COLO668 (cell line): ENCODE measurements around the gene P2RY14.

ENCODE experiments used
- DNase-seq: peaks from one replicate; lab custom pipeline; 2025; ENCODE audit not compliant: unreplicated experiment; lab: John Stamatoyannopoulos, UW

Gene P2RY14

DNA sequence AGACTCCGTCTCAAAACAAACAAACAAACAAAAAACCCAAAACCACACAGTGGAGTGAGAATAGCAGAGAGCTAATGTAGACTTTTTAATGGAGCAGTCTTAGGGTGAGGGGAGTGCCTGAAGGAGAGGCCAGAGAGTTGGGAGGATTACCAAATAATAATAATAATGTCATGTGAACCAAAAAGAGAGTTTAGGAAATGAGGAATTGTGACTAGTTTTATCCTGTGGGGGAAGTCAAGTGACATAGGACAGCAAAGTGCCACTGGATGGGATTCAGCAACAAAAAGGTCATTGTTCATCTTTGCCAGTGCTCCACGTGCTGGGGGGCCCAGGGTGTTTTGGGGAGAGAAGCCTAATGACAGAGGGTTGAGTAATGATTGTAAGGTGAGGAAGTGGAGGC is 25.4 kb upstream of the P2RY14 start:
- DNase-seq: no peak

DNA sequence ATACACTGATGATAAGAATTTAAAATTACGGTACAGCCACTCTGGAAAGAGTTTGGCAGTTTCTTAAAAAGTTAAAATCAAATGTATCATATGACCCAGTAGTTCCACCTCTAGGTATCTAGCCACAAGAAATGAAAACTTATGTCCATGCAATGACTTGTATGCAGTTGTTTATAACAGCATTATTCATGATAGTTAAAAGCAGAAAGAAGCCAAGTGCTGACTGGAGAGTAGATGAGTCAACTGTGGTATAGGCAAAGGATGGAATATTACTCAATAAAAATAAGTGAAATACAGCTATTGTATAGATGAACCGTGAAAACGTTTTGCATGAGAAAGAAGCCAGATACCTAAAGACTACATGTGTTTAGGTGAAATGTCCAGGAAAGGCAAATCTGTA is 23.4 kb upstream of the P2RY14 start:
- DNase-seq: no peak

GRCh38 chr3:151300539-151300938 is 22.2 kb upstream of the P2RY14 start:
- DNase-seq: no peak

- DNase-seq: no peak
Observed at GRCh38 chr3:151299006-151299405, 20.7 kb upstream of the P2RY14 start.

DNA sequence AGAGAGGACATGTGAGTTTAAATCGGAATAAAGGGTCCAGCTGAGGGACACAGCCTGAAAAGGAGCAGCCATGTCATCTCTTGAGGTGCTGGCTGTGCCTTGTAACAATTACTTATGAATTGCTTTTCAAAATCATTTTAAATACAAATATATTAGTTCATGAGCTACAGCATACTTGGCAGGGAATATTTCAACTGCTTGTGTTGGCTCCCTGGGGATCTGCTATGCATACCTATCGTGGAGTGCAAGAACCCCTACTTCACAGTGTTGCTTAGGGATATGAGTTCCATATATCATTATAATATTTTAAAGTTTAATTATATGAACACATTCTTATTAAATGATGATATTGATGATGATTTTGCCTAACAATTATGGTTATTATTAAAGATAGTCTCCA is 19.1 kb upstream of the P2RY14 start:
- no peak for DNase-seq

DNA sequence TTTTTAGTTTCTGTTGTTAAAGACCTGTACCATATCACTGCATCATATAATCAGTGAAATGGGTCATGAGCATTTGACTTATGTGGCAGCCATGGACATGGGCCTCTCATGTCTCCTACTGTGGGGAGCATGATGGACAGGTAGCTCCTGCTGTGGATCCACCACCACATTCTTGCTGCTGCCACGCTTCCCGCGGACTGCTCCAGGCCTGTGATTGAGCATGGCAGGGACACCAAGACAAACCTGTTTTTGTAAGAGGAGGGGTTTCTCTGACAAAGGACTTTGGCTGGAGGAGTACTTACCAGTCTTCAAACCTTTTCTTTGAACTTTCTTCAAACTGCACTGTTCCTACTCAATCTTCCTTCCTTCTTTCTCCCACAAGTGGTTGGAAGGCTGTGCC is 17.9 kb upstream of the P2RY14 start:
- no peak for DNase-seq

DNA sequence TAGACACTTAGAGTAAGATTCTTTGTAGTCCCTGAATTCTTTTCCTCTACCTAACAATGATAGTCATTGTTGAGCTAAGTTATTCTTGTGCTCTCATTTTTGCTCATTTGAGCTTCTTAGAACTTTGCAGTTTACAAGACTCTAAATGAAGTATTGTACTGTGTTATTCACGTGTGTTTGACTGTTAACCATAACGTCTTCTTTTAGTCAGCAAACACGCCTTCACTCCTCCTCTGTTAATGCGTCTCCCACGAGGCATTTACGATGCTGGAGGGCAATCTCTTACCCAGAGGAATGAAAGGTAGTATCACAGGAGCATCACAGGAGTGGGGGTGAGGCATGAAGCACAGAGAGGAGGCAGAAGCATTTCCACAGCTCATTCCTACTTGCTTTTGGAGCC is 14.8 kb upstream of the P2RY14 start:
- DNase-seq: no peak

GRCh38 chr3:151290673-151291072 is 12.3 kb upstream of the P2RY14 start:
- DNase-seq: no peak

DNA sequence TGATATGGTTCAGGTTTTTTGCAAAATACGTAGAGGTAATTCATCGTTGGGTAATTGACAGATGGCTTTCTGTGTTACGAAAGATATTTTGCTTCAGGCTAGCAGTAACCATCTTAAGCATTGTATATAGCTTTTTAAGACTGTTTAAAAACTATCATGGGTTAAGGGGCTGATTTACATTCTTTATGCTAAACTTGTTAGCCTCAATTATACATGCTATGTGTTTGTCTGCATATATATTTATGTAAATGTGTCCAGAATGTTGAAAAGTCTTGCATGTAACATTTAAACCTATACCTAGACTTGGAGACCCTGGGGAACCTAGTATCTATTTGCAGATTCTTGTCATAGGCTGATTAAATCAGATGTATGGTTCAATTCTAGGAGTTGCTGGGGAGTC is 11.1 kb upstream of the P2RY14 start:
- no peak for DNase-seq

DNA sequence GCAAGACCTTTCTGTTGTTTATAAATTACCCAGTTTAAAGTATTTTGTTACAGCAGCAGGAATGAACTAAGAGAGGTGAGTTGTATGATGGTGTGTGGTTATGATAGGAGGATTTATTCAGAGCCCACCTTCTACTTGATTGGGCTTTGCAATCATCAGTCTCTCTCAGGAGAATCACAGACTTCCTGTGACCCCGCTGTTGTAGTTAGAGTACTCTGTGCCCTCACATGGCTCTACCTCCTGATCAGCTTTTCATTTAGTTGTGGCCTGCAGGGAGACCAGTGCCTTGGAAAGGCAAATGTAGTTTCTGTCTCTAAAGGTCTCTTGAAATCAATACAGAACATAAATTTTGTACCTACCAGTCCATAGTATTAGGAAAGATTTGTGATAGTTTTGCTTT is 7.6 kb upstream of the P2RY14 start:
- DNase-seq: no peak

- DNase-seq: no peak
Observed at GRCh38 chr3:151283907-151284461, 5.6 kb upstream of the P2RY14 start.

- no peak for DNase-seq
Observed at GRCh38 chr3:151283387-151283786, 5.0 kb upstream of the P2RY14 start.

DNA sequence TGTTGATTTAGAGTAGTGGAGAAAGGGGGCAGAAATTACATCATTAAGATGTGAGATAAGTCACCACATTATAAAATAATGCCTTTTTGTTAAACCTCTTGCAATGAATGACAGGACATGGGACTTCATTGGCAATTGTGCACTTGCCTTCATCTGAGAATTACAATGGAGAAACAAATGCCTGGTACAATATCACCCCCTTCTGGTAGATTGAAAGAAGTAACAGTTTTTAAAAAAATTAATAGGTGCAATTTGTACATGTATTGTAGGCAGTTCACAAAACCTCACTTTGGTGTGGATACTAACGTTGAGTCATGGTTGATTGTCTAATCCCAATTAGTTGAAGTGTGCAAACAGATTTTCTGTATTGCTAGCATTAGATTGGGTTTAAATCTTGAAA is 4.6 kb upstream of the P2RY14 start:
- no peak for DNase-seq

DNA sequence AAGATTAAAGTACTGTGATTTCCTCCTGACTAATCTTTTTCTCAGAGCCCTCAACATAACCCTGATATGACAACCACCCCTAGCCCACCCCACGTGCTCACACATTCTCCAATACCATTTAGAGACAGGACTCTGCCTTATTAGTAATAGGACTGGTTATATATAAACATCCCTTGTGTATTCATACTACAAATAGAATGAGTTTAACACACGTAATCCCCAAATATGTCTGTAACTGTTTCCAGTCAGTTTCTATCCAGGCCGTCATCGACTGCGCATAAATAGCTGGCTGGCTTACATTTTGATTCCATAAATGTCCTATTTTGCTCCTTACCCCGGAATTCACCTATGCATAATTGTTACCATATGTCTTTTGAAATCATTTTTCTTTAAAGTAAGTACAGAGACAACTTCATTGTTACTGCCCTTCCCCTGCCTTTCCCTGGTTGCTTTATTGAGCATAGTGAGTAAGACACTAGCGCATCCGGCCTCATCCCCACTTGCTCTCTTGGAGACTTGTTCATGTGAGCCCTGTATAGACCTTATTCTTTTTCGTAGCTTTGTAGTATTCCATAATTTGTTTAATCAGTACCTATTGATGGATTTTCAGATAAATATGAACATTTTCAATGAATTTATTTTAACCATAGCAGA is 3.5 kb upstream of the P2RY14 start:
- no peak for DNase-seq

- no peak for DNase-seq
Observed at GRCh38 chr3:151276687-151277042, 1.7 kb downstream of the P2RY14 start.

DNA sequence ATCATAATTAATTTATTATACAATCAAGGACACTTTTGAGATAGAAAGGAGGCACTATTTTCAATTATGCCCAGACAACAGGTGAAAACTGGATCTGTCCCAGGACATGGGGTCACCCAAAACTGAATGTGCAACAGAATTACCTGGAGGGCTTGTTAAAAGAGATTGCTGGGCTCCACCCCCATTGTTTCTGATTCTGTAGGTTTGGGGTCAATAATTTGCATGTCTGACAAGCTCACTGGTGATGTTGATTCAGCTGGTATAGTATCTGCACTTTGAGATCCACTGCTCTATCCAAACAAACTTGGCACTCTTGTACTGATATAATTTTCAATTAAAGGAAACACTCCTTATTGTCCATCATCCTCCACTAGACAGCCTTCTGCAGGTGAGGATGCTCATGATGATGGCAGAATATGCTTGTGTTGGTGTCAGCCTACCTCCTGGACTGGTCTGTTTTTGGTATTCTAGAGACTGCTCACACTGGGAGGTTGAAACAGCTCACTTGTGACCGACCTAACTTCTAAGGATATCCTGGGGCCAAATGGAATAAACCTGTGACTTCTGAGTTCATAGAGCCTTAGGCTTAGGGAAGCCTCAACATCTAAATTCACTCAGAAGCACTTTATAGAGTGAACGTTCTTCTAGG is 2.2 kb downstream of the P2RY14 start:
- DNase-seq: no peak

DNA sequence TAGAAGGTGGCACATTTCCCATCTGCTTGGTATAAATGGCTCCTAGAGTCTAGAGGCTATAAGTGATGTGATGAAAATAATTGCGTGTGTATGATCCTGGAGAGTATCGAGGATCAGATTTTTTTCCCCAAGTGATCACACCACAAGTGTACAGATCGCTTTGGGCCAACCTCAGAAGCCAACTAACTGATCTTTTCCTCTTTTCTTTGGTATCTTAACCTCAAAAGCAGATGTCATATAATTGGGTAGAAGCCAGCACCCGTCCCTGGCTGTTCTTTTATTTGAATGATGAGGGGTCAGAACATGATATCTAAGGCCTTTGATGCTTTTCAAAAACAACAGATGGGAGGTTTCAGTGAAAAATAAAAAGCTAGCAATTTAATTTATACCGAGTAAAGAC is 3.3 kb downstream of the P2RY14 start:
- DNase-seq: no peak

DNA sequence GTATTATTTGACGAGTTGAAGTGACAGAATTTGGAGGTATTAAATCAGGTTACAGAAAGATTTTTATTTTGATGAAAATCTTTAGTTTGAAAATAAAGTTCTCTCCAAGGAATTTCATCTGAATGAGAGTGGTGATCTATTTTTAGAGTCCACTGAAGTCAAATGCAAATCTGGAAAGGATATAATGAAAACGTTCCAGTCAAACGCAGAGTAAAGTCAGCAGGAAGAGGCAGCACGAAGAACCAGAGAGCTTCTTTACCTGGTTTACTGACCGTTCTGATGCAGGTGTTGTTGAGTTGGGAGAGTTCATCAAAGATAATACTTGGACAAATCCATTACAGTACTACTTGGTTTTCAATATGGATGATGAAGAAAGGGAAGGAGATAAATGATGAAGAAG is 8.7 kb downstream of the P2RY14 start:
- no peak for DNase-seq

DNA sequence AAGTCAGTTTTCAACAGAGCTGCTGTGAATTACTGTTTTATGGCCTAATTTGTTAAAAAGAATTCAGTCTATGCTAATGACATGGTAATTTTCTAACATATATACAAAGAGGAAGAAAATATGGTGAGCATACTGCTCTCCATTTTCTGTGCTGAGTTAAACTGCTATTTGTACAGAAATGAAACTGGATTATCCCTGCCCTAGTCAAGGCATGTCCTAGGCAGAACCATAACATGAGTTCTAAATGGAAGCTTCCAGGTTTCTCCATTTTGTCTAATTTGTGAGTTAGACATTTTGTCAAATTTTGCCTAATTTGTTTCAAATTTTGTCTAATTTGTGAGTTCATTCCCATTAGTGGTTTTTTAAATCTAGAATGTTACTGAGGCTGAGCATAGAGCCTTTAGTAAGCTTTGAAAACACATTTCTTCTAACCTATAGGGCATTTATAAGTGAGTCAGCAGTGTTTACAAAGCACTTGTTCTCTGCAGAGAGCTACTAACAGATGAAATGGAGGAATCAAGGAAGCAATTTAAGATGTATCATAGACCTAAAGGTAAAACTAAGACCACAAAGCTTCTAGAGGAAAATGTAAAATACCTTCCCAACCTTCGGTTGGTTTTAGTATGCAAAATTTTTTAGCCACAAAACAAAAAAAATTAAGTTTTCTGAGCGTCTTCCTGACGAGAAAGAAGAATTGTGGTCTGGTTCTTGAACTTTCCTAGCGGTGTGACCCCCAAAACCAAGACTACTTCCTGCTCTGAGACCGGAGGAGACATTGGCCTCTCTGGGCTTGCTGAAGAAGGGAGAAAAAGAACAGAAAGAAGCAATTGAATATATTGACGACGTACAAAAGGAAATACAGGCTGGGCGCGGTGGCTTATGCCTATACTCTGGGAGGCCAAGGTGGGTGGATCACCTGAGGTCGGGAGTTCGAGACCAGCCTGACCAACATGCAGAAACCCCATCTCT is 9.8 kb downstream of the P2RY14 start:
- no peak for DNase-seq

DNA sequence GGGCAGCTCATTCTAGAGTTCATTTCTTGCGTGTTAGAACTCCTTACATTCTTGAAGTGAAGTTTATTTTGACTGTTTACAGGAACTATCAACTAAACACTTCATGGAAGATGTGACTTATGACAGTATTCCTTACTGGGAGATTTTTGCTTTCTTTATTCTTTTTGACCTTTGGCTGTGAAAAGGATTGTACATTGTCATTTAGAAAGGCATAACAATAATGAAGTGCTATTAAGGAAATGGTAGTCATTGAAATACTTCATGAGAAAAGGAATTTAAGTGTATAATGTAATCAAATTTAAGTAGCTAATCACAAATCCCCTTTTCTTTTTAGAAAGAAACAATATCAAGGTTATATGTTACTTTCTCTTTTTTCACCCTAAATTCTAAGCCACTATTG is 11.3 kb downstream of the P2RY14 start:
- no peak for DNase-seq

- no peak for DNase-seq
Observed at GRCh38 chr3:151265866-151266265, 12.5 kb downstream of the P2RY14 start.

- DNase-seq: no peak
Observed at GRCh38 chr3:151265166-151265565, 13.2 kb downstream of the P2RY14 start.
